HEK293 (cell line): Measurements from ENCODE around the gene HINFP.

Experiments
- CTCF ChIA-PET: fragments of 350-600 bp; formaldehyde crosslinking; extraction: SDS; loops from one replicate; lab custom pipeline; 2021; ENCODE audit warnings: antibody characterized with exemption; lab: Yijun Ruan, JAX
- POLR2A ChIA-PET: fragments of 300-600 bp; formaldehyde crosslinking; extraction: SDS; loops from one replicate; lab custom pipeline; 2020; ENCODE audit warnings: antibody characterized with exemption, inconsistent platforms; lab: Yijun Ruan, JAX
- H3K27ac ChIP-seq: fragments of 200-500 bp; sonication (Bioruptor generic); 2 replicates; pipeline ENCODE4 v1.5.1; 2014; ENCODE audit warnings: low read depth, low read length, control low read depth, inconsistent platforms; ENCODE audit errors: extremely low read depth
- H3K36me3 ChIP-seq, 2 experiments: fragments of 200-500 bp in 1 of 2; sonication (Bioruptor generic) in 1 of 2; 1 replicate in 1 of 2; 2 replicates in 1 of 2; pipeline ENCODE4 v1.5.1; 2014 to 2017; ENCODE audit warnings: inconsistent platforms in 2 of 2, low read length in 2 of 2; ENCODE audit not compliant: control insufficient read depth in 2 of 2, insufficient read depth in 1 of 2
- H3K4me1 ChIP-seq: fragments of 200-500 bp; sonication (Bioruptor generic); 2 replicates; pipeline ENCODE4 v1.5.1; 2014; ENCODE audit warnings: mild to moderate bottlenecking, low read length, inconsistent platforms; ENCODE audit not compliant: control insufficient read depth, insufficient read depth
- H3K4me3 ChIP-seq: 2 replicates; pipeline ENCODE4 v1.5.1; 2011; ENCODE audit warnings: low read depth, mild to moderate bottlenecking, control low read depth, low read length, moderate library complexity
- H3K9me3 ChIP-seq: fragments of 200-500 bp; sonication (Bioruptor generic); 2 replicates; pipeline ENCODE4 v1.5.1; 2014; ENCODE audit warnings: low read depth, low read length, inconsistent platforms; ENCODE audit not compliant: control insufficient read depth, insufficient read depth
- BCL11A ChIP-seq: fragments of 450-650 bp; formaldehyde crosslinking; IDR thresholded peaks from 2 replicates; pipeline ENCODE4 v1.5.1; 2016; ENCODE audit warnings: low read depth, missing biosample characterization, missing genetic modification characterization
- GLI4 ChIP-seq: fragments of 450-650 bp; formaldehyde crosslinking; IDR thresholded peaks from 2 replicates; pipeline ENCODE4 v1.5.1; 2016; ENCODE audit warnings: missing biosample characterization, missing genetic modification characterization
- KLF9 ChIP-seq: fragments of 450-650 bp; formaldehyde crosslinking; IDR thresholded peaks from 2 replicates; pipeline ENCODE4 v1.5.1; 2016; ENCODE audit warnings: missing biosample characterization, missing genetic modification characterization, low read depth
- OSR2 ChIP-seq: fragments of 450-650 bp; formaldehyde crosslinking; IDR thresholded peaks from 2 replicates; pipeline ENCODE4 v1.5.1; 2016; ENCODE audit warnings: missing biosample characterization, missing genetic modification characterization
- SCRT1 ChIP-seq: fragments of 450-650 bp; formaldehyde crosslinking; IDR thresholded peaks from 2 replicates; pipeline ENCODE4 v1.5.1; 2016; ENCODE audit warnings: missing biosample characterization, missing genetic modification characterization, borderline replicate concordance
- ZBTB1 ChIP-seq: fragments of 450-650 bp; formaldehyde crosslinking; IDR thresholded peaks from 2 replicates; pipeline ENCODE4 v1.5.1; 2016; ENCODE audit warnings: missing biosample characterization, missing genetic modification characterization
- ZBTB48 ChIP-seq: fragments of 450-650 bp; formaldehyde crosslinking; IDR thresholded peaks from 2 replicates; pipeline ENCODE4 v1.5.1; 2016; ENCODE audit warnings: missing biosample characterization, missing genetic modification characterization
- ZNF140 ChIP-seq: fragments of 450-650 bp; formaldehyde crosslinking; IDR thresholded peaks from 2 replicates; pipeline ENCODE4 v1.5.1; 2016; ENCODE audit warnings: missing biosample characterization, missing genetic modification characterization
- ZNF24 ChIP-seq: fragments of 450-650 bp; formaldehyde crosslinking; IDR thresholded peaks from 2 replicates; pipeline ENCODE4 v1.5.1; 2016; ENCODE audit warnings: missing biosample characterization, missing genetic modification characterization
- ZNF274 ChIP-seq, 2 experiments: fragments of 200-500 bp in 1 of 2; fragments of 450-650 bp in 1 of 2; sonication (Bioruptor generic) in 1 of 2; formaldehyde crosslinking in 1 of 2; IDR thresholded peaks; 2 replicates each; pipeline versions ENCODE4 v1.5.1 to v1.6.1; 2014 to 2016; ENCODE audit warnings: borderline replicate concordance in 1 of 2, inconsistent platforms in 1 of 2, low read length in 1 of 2, missing biosample characterization in 1 of 2, missing genetic modification characterization in 1 of 2
- ZNF292 ChIP-seq: fragments of 450-650 bp; formaldehyde crosslinking; IDR thresholded peaks from 2 replicates; pipeline ENCODE4 v1.5.1; 2016; ENCODE audit warnings: low read depth, missing biosample characterization, missing genetic modification characterization, borderline replicate concordance
- ZNF394 ChIP-seq: fragments of 450-650 bp; formaldehyde crosslinking; IDR thresholded peaks from 2 replicates; pipeline ENCODE4 v1.5.1; 2016; ENCODE audit warnings: missing biosample characterization, missing genetic modification characterization, mild to moderate bottlenecking, moderate library complexity, borderline replicate concordance
- ZNF416 ChIP-seq: fragments of 450-650 bp; formaldehyde crosslinking; IDR thresholded peaks from 2 replicates; pipeline ENCODE4 v1.5.1; 2016; ENCODE audit warnings: missing biosample characterization, missing genetic modification characterization
- ZNF423 ChIP-seq: fragments of 450-650 bp; formaldehyde crosslinking; IDR thresholded peaks from 2 replicates; pipeline ENCODE4 v1.5.1; 2016; ENCODE audit warnings: missing biosample characterization, missing genetic modification characterization
- ZNF48 ChIP-seq: fragments of 450-650 bp; formaldehyde crosslinking; IDR thresholded peaks from 2 replicates; pipeline ENCODE4 v1.5.1; 2016; ENCODE audit warnings: missing biosample characterization, missing genetic modification characterization
- ZNF529 ChIP-seq: fragments of 450-650 bp; formaldehyde crosslinking; IDR thresholded peaks from 2 replicates; pipeline ENCODE4 v1.5.1; 2017; ENCODE audit warnings: missing genetic modification characterization, missing biosample characterization; ENCODE audit not compliant: insufficient replicate concordance
- ZNF600 ChIP-seq: fragments of 450-650 bp; formaldehyde crosslinking; IDR thresholded peaks from 2 replicates; pipeline ENCODE4 v1.5.1; 2016; ENCODE audit warnings: missing biosample characterization, missing genetic modification characterization
- ZNF610 ChIP-seq: fragments of 450-650 bp; formaldehyde crosslinking; IDR thresholded peaks from 2 replicates; pipeline ENCODE4 v1.5.1; 2016; ENCODE audit warnings: missing biosample characterization, missing genetic modification characterization, borderline replicate concordance
- ZNF701 ChIP-seq: fragments of 450-650 bp; formaldehyde crosslinking; IDR thresholded peaks from 2 replicates; pipeline ENCODE4 v1.5.1; 2016; ENCODE audit warnings: missing biosample characterization, missing genetic modification characterization
- ZNF837 ChIP-seq: fragments of 450-650 bp; formaldehyde crosslinking; IDR thresholded peaks from 2 replicates; pipeline ENCODE4 v1.5.1; 2016; ENCODE audit warnings: missing biosample characterization, missing genetic modification characterization
- ZSCAN30 ChIP-seq: fragments of 450-650 bp; IDR thresholded peaks from 2 replicates; pipeline ENCODE4 v1.5.1; 2018; ENCODE audit warnings: missing biosample characterization, mild to moderate bottlenecking, missing genetic modification characterization, moderate library complexity
- ZXDB ChIP-seq: fragments of 450-650 bp; formaldehyde crosslinking; IDR thresholded peaks from 2 replicates; pipeline ENCODE4 v1.5.1; 2016; ENCODE audit warnings: missing biosample characterization, missing genetic modification characterization
- TF ChIP-seq, protein P1 (sequence below): sonication (generic); formaldehyde crosslinking; IDR thresholded peaks from 2 replicates; pipeline ENCODE4 v1.8.1; 2022; ENCODE audit warnings: mild to moderate bottlenecking, moderate library complexity, missing genetic modification reagents
- TF ChIP-seq, protein P2 (sequence below): fragments of 450-650 bp; formaldehyde crosslinking; optimal IDR thresholded peaks from 2 replicates; pipeline ENCODE3; 2016; ENCODE audit warnings: missing biosample characterization, mild to moderate bottlenecking, missing genetic modification characterization
- TF ChIP-seq, protein P3 (sequence below): fragments of 450-650 bp; formaldehyde crosslinking; IDR thresholded peaks from 2 replicates; pipeline ENCODE4; 2016; ENCODE audit warnings: missing biosample characterization, missing genetic modification characterization
- TF ChIP-seq, protein P4 (sequence below): fragments of 450-650 bp; formaldehyde crosslinking; IDR thresholded peaks from 2 replicates; pipeline ENCODE4 v1.5.1; 2017; ENCODE audit warnings: missing biosample characterization, missing genetic modification characterization
- TF ChIP-seq, protein P5 (sequence below): fragments of 450-650 bp; formaldehyde crosslinking; IDR thresholded peaks from 2 replicates; pipeline ENCODE4 v1.5.1; 2016; ENCODE audit warnings: missing biosample characterization, missing genetic modification characterization

HINFP gene

DNA sequence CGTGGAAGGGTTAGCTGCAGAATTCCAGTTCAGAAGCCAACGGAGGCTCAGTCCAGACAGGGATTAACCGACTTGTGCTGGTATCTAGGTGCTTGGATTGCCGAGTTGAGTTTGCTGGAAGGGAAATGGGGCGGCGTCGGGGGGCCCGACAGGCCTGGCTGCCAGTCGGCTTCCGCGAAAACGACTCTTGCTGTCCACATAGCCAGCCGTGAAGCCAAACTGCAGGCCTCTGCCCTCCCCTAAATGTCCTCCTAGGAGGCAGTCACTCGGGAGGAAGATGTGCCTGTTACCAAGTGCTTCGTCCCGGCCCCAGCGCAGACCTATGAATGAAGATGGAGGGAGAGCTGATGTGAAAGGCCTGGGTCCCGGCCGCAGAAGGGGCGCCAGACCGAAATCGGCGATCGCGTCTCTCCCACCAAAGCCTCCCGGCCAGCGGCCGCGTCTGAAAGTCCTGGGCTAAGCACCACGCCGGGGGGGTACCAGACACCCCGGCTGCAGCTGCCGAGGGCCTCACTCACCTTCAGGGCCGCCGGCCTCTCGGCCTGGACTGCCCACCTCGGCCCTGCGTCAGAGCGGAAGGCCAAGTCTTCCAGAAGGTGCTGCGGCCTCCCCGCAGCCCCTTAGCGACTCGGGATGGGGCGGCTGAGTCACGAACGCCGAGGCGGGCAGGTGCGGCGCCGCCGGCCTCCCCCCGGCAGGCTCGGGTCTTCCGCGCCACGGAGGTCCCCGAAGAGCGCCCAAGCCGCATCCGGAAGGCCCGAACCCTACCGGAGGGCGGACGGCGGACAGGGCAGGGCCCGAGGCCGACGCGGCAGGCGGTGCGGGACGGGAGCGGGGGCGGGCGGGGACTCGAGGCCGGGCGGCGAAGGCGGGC lies 27.2 kb upstream of the HINFP start:
- POLR2A ChIA-PET = interaction anchor here (0.7 to 4.0 kb wide), 27 partner anchors 8 to 302 kb away, joined by 3 to 65 read pairs (median 4); partner anchors contain the start of genes BCL9L, C2CD2L, DPAGT1 and HINFP
- Histone ChIP-seq H3K9me3 (no peaks in the 10 kb centered on the region), H3K36me3 (peaks cover 0 to 78% of the 10 kb centered on the region in 2 experiments; a peak in 1 of 3 replicates), H3K4me3 (peak overlapping the region; percentile 98), H3K27ac (peak overlapping the region; percentile 82), H3K4me1 (no peaks in the 10 kb centered on the region)
- CTCF ChIA-PET = interaction anchor here (0.7 to 1.1 kb wide), 2 partner anchors 52 to 227 kb away, joined by 3 to 4 read pairs; no protein-coding TSS in a partner anchor
- TF ChIP-seq SCRT1 (tag by site-specific recombination) = no peak
- TF ChIP-seq ZNF600 (tag by site-specific recombination) = 0 out of 2 replicates have a peak, but pooled peaks have one; percentile 21
- no peak for TF ChIP-seq ZNF701 (tag by site-specific recombination)
- TF ChIP-seq ZNF24 (tag by site-specific recombination) = no peak
- TF ChIP-seq GLI4 = no peak
- TF ChIP-seq, protein P1, sequence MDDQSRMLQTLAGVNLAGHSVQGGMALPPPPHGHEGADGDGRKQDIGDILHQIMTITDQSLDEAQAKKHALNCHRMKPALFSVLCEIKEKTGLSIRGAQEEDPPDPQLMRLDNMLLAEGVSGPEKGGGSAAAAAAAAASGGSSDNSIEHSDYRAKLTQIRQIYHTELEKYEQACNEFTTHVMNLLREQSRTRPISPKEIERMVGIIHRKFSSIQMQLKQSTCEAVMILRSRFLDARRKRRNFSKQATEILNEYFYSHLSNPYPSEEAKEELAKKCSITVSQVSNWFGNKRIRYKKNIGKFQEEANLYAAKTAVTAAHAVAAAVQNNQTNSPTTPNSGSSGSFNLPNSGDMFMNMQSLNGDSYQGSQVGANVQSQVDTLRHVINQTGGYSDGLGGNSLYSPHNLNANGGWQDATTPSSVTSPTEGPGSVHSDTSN (CRISPR knock-in tag) = 0 out of 2 replicates have a peak, but pooled peaks have one; percentile 17
- TF ChIP-seq ZBTB48 (tag by site-specific recombination) = no peak
- no peak for TF ChIP-seq ZNF416 (tag by site-specific recombination)
- TF ChIP-seq ZNF140 = no peak
- TF ChIP-seq, protein P2, sequence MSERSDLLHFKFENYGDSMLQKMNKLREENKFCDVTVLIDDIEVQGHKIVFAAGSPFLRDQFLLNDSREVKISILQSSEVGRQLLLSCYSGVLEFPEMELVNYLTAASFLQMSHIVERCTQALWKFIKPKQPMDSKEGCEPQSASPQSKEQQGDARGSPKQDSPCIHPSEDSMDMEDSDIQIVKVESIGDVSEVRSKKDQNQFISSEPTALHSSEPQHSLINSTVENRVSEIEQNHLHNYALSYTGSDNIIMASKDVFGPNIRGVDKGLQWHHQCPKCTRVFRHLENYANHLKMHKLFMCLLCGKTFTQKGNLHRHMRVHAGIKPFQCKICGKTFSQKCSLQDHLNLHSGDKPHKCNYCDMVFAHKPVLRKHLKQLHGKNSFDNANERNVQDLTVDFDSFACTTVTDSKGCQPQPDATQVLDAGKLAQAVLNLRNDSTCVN (tag by site-specific recombination) = no peak
- TF ChIP-seq, protein P3, sequence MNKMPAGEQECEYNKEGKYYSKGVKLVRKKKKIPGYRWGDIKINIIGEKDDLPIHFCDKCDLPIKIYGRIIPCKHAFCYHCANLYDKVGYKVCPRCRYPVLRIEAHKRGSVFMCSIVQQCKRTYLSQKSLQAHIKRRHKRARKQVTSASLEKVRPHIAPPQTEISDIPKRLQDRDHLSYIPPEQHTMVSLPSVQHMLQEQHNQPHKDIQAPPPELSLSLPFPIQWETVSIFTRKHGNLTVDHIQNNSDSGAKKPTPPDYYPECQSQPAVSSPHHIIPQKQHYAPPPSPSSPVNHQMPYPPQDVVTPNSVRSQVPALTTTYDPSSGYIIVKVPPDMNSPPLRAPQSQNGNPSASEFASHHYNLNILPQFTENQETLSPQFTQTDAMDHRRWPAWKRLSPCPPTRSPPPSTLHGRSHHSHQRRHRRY (tag by site-specific recombination) = peak; percentile 86; the same call in 1 of the 2 replicates
- no peak for TF ChIP-seq ZNF610 (tag by site-specific recombination)
- TF ChIP-seq ZNF292 (tag by site-specific recombination) = no peak
- no peak for TF ChIP-seq BCL11A (tag by site-specific recombination)
- no peak for TF ChIP-seq ZXDB (tag by site-specific recombination)
- TF ChIP-seq ZNF48 (tag by site-specific recombination) = no peak
- TF ChIP-seq, protein P4, sequence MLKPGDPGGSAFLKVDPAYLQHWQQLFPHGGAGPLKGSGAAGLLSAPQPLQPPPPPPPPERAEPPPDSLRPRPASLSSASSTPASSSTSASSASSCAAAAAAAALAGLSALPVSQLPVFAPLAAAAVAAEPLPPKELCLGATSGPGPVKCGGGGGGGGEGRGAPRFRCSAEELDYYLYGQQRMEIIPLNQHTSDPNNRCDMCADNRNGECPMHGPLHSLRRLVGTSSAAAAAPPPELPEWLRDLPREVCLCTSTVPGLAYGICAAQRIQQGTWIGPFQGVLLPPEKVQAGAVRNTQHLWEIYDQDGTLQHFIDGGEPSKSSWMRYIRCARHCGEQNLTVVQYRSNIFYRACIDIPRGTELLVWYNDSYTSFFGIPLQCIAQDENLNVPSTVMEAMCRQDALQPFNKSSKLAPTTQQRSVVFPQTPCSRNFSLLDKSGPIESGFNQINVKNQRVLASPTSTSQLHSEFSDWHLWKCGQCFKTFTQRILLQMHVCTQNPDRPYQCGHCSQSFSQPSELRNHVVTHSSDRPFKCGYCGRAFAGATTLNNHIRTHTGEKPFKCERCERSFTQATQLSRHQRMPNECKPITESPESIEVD (tag by site-specific recombination) = no peak
- peak; percentile 25; the same call in 1 of the 2 replicates for TF ChIP-seq ZNF394 (tag by site-specific recombination)
- TF ChIP-seq, protein P5, sequence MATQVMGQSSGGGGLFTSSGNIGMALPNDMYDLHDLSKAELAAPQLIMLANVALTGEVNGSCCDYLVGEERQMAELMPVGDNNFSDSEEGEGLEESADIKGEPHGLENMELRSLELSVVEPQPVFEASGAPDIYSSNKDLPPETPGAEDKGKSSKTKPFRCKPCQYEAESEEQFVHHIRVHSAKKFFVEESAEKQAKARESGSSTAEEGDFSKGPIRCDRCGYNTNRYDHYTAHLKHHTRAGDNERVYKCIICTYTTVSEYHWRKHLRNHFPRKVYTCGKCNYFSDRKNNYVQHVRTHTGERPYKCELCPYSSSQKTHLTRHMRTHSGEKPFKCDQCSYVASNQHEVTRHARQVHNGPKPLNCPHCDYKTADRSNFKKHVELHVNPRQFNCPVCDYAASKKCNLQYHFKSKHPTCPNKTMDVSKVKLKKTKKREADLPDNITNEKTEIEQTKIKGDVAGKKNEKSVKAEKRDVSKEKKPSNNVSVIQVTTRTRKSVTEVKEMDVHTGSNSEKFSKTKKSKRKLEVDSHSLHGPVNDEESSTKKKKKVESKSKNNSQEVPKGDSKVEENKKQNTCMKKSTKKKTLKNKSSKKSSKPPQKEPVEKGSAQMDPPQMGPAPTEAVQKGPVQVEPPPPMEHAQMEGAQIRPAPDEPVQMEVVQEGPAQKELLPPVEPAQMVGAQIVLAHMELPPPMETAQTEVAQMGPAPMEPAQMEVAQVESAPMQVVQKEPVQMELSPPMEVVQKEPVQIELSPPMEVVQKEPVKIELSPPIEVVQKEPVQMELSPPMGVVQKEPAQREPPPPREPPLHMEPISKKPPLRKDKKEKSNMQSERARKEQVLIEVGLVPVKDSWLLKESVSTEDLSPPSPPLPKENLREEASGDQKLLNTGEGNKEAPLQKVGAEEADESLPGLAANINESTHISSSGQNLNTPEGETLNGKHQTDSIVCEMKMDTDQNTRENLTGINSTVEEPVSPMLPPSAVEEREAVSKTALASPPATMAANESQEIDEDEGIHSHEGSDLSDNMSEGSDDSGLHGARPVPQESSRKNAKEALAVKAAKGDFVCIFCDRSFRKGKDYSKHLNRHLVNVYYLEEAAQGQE (tag by site-specific recombination) = 0 out of 2 replicates have a peak, but pooled peaks have one; percentile 25
- no peak for TF ChIP-seq KLF9
- no peak; the same call in 1 of the 2 replicates for TF ChIP-seq ZSCAN30 (tag by site-specific recombination)
- TF ChIP-seq ZNF837 = 0 out of 2 replicates have a peak, but pooled peaks have one; percentile 57
- no peak for TF ChIP-seq OSR2 (tag by site-specific recombination)
- TF ChIP-seq ZNF529 (tag by site-specific recombination) = no peak
- no peak for TF ChIP-seq ZBTB1 (tag by site-specific recombination)
- TF ChIP-seq ZNF423 (tag by site-specific recombination) = no peak
- no peak for TF ChIP-seq ZNF274 (IDR thresholded peaks at IDR 0.05; ENCODE audit: low read length)
- no peak for TF ChIP-seq ZNF274 (tag by site-specific recombination; IDR thresholded peaks at IDR 0.05; ENCODE audit: borderline replicate concordance)
